ENCODE measurements around the gene TMEM120B.

The TMEM120B gene

DNA sequence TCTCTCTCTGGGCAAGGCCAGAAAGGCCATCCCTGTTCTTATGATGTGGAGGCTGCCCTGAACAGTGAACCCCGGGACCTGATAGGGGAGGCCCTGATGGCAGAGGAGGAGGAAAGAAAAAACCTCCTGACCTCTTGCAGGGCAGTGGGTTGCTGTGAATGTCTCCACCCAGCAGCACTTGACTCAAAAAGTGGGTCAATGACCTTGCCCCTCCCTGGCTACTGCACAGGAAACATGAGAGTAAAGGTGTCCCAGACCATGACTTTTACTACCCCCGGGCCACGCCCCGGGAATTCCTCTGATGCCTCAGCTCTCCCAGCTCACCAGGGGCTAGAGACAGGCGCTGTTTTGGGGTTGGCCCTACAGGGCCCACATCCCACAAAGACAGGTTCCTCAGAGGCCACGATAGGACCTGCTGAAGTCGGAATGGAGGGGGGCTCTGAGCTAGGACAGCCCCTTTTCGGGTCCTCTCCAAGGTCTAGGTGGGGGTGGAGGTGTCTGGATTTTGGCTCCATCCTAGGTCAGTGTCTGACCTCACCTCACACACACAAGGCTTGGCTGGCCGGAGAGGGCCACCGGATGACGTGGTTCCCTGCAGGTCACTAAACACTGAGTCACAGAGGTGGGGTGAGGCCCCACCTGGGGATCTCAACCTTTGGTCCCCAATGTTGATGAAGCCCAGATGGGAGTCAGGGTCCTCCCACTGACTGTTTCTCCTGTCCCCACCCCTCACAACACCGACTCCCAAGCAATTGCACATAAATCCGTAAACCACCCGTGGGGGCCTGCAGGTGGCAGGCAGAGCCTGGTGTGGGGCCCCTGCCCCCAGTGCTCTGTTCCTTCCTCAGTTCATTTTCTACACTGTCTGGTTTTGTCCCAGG is 79.4 kb downstream of the TMEM120B start:
- no peaks in the 10 kb centered on the region for H3K27me3 ChIP-seq (ENCODE audit: insufficient read depth, low read length)
- H3K9me3 ChIP-seq (ENCODE audit: low read length), result no peaks in the 10 kb centered on the region
- peak overlapping the region; percentile 67 for H3K4me3 ChIP-seq (ENCODE audit: low read depth, low read length, poor library complexity, severe bottlenecking)
- H3F3A ChIP-seq (ENCODE audit: insufficient read depth, low read length), result no peaks in the 10 kb centered on the region
- H3K4me1 ChIP-seq (ENCODE audit: insufficient read depth, low read length, severe bottlenecking), result peaks cover 75% of the 10 kb centered on the region
- peak overlapping the region; percentile 80 for H3K4me2 ChIP-seq (ENCODE audit: low read length)
- no peaks in the 10 kb centered on the region for H3K79me2 ChIP-seq (ENCODE audit: insufficient read depth, low read length)
- TF ChIP-seq, protein P1, sequence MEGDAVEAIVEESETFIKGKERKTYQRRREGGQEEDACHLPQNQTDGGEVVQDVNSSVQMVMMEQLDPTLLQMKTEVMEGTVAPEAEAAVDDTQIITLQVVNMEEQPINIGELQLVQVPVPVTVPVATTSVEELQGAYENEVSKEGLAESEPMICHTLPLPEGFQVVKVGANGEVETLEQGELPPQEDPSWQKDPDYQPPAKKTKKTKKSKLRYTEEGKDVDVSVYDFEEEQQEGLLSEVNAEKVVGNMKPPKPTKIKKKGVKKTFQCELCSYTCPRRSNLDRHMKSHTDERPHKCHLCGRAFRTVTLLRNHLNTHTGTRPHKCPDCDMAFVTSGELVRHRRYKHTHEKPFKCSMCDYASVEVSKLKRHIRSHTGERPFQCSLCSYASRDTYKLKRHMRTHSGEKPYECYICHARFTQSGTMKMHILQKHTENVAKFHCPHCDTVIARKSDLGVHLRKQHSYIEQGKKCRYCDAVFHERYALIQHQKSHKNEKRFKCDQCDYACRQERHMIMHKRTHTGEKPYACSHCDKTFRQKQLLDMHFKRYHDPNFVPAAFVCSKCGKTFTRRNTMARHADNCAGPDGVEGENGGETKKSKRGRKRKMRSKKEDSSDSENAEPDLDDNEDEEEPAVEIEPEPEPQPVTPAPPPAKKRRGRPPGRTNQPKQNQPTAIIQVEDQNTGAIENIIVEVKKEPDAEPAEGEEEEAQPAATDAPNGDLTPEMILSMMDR (IDR thresholded peaks at IDR 0.05; ENCODE audit: low read length), result peak; percentile 13; the same call in 1 of the 2 replicates
- TF ChIP-seq EZH2 (IDR thresholded peaks at IDR 0.05; ENCODE audit: borderline replicate concordance, low read length), result no peak
- no peaks in the 10 kb centered on the region for H3K9me2 ChIP-seq (ENCODE audit: low read depth, low read length)
- no peaks in the 10 kb centered on the region for H4K20me1 ChIP-seq (ENCODE audit: insufficient read depth, low read length)
- peaks cover 9% of the 10 kb centered on the region; the same call in 1 of the 2 replicates for H3K36me3 ChIP-seq (ENCODE audit: insufficient read depth, low read length)
- peak overlapping the region; percentile 65 for H3K27ac ChIP-seq (ENCODE audit: low read depth, low read length, poor library complexity, severe bottlenecking)
- no peak overlapping the region for H2AFZ ChIP-seq (ENCODE audit: low read length)
- peak overlapping the region; percentile 72; the same call in 1 of the 2 replicates for H3K9ac ChIP-seq (ENCODE audit: low read length)

DNA sequence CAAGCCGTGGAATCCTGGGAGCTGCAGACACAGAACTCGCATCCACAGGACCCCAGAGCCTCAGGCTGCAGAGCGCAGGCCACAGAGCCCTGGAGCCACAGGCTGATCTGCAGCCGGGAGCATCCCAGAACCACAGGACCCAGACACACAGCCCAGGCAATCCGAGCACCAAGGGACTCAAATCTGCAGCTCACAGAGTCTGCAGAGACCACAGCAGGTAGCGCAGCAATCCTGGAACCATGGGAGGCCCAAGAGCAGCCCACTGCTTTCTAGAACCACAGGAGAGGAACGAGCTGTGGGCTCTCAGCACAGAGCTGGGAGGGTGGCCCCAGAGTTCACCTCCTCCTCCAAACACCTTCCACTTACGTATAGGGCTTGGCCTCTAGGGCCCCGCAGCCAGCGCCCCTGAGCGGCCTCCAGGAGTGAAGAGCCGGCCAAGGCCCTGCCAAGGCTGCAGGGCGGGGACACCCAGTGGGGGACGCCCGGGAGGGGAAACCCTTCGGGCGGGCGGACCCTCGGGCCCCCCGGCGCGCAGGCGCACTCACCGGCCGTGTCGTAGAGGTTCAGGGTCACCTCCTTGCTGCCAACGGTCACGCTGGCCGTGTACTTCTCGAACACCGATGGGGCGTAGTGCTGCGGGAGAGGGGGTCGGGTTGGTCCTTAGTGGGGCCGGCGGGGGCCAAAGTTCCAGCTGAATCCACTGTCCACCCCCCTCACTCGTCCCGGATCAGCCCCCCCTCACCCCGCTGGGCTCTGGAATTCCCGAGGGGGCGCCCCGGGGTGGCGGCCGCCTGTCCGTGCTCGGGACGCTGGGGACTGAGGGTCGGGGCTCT is 80.3 kb downstream of the TMEM120B start:
- peak overlapping the region; percentile 65 for H3K27ac ChIP-seq (ENCODE audit: low read depth, low read length, poor library complexity, severe bottlenecking)
- H3K79me2 ChIP-seq (ENCODE audit: insufficient read depth, low read length), result no peaks in the 10 kb centered on the region
- peak overlapping the region; percentile 80 for H3K4me2 ChIP-seq (ENCODE audit: low read length)
- no peaks in the 10 kb centered on the region for H3F3A ChIP-seq (ENCODE audit: insufficient read depth, low read length)
- no peaks in the 10 kb centered on the region for H4K20me1 ChIP-seq (ENCODE audit: insufficient read depth, low read length)
- peaks cover 5% of the 10 kb centered on the region; the same call in 1 of the 2 replicates for H3K36me3 ChIP-seq (ENCODE audit: insufficient read depth, low read length)
- H3K27me3 ChIP-seq (ENCODE audit: insufficient read depth, low read length), result no peaks in the 10 kb centered on the region
- H3K4me1 ChIP-seq (ENCODE audit: insufficient read depth, low read length, severe bottlenecking), result peaks cover 75% of the 10 kb centered on the region
- peak overlapping the region; percentile 67 for H3K4me3 ChIP-seq (ENCODE audit: low read depth, low read length, poor library complexity, severe bottlenecking)
- H2AFZ ChIP-seq (ENCODE audit: low read length), result no peak overlapping the region
- H3K9me2 ChIP-seq (ENCODE audit: low read depth, low read length), result no peaks in the 10 kb centered on the region
- TF ChIP-seq EZH2 (IDR thresholded peaks at IDR 0.05; ENCODE audit: borderline replicate concordance, low read length), result no peak
- TF ChIP-seq, protein P1 (IDR thresholded peaks at IDR 0.05; ENCODE audit: low read length), result no peak; the same call in 1 of the 2 replicates
- H3K9me3 ChIP-seq (ENCODE audit: low read length), result no peaks in the 10 kb centered on the region
- peak overlapping the region; percentile 72 for H3K9ac ChIP-seq (ENCODE audit: low read length)

DNA sequence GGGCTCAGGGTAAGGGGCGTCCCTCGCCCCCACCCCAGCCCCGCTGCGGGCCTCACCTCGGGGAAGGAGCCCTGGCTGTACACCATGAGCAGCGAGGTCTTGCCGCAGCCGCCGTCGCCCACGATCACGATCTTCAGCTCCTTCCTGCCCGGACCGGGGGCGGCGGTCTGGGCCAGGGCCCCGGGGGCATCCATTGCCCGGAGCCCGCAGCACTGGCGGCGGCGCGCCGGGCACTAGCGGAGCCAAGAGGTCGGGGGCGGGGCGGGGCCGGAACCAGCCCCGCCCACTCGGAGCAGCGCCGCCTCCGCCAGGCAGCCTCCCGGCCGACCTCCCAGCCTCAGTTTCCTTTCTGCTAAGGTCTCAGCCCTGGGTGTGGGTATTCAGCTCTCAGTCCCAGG is 80.9 kb downstream of the TMEM120B start, which contains the start of gene RHOF:
RHOF (minus strand) TSS at position 249 of the 398 bp plus-strand sequence; CDS start at position 194, 55 bp downstream.
- H3K27me3 ChIP-seq (ENCODE audit: insufficient read depth, low read length), result no peaks in the 10 kb centered on the region
- peaks cover 75% of the 10 kb centered on the region for H3K4me1 ChIP-seq (ENCODE audit: insufficient read depth, low read length, severe bottlenecking)
- H2AFZ ChIP-seq (ENCODE audit: low read length), result no peak within 1 kb of the TSS
- peak within 1 kb of the TSS; percentile 65 for H3K27ac ChIP-seq (ENCODE audit: low read depth, low read length, poor library complexity, severe bottlenecking)
- peak within 1 kb of the TSS; percentile 72 for H3K9ac ChIP-seq (ENCODE audit: low read length)
- H3K79me2 ChIP-seq (ENCODE audit: insufficient read depth, low read length), result no peaks in the 10 kb centered on the region
- no peaks in the 10 kb centered on the region for H3K9me3 ChIP-seq (ENCODE audit: low read length)
- no peaks in the 10 kb centered on the region for H4K20me1 ChIP-seq (ENCODE audit: insufficient read depth, low read length)
- peak within 1 kb of the TSS; percentile 80 for H3K4me2 ChIP-seq (ENCODE audit: low read length)
- peak within 1 kb of the TSS; percentile 67 for H3K4me3 ChIP-seq (ENCODE audit: low read depth, low read length, poor library complexity, severe bottlenecking)
- TF ChIP-seq, protein P1 (IDR thresholded peaks at IDR 0.05; ENCODE audit: low read length), result no peak
- no peak for TF ChIP-seq EZH2 (IDR thresholded peaks at IDR 0.05; ENCODE audit: borderline replicate concordance, low read length)
- H3K9me2 ChIP-seq (ENCODE audit: low read depth, low read length), result no peaks in the 10 kb centered on the region
- no peaks in the 10 kb centered on the region for H3F3A ChIP-seq (ENCODE audit: insufficient read depth, low read length)
- H3K36me3 ChIP-seq (ENCODE audit: insufficient read depth, low read length), result peaks cover 6% of the 10 kb centered on the region; the same call in 1 of the 2 replicates

Data from OCI-LY1 (cell line).